ENCODE data around the gene INAVA. TPM values are rescaled to one million over a fixed set of nuclear protein-coding genes. Genes with fewer than 3 reads are reported as not detected.

INAVA gene
- total and polyA plus RNA-seq, 2 of the 13 experiments (the other 11 are each of a cell fraction or from before 2014, with no cell fraction given), result 6.0 to 13.5 TPM

GRCh38 chr1:200899451-200899915 lies 4.8 kb downstream of the INAVA start (continued):
- TF ChIP-seq, protein P1, sequence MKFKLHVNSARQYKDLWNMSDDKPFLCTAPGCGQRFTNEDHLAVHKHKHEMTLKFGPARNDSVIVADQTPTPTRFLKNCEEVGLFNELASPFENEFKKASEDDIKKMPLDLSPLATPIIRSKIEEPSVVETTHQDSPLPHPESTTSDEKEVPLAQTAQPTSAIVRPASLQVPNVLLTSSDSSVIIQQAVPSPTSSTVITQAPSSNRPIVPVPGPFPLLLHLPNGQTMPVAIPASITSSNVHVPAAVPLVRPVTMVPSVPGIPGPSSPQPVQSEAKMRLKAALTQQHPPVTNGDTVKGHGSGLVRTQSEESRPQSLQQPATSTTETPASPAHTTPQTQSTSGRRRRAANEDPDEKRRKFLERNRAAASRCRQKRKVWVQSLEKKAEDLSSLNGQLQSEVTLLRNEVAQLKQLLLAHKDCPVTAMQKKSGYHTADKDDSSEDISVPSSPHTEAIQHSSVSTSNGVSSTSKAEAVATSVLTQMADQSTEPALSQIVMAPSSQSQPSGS (CRISPR knock-in tag; IDR thresholded peaks at IDR 0.05), result no peak
- TF ChIP-seq SALL2 (CRISPR knock-in tag; IDR thresholded peaks at IDR 0.05) (no peak), ZNF790 (CRISPR knock-in tag; IDR thresholded peaks at IDR 0.05; ENCODE audit: borderline replicate concordance) (no peak), ETS1 (CRISPR knock-in tag; IDR thresholded peaks at IDR 0.05) (no peak), DNMT1 (CRISPR knock-in tag; IDR thresholded peaks at IDR 0.05) (no peak), ZNF543 (CRISPR knock-in tag; IDR thresholded peaks at IDR 0.05) (no peak), ZNF75D (CRISPR knock-in tag; IDR thresholded peaks at IDR 0.05; ENCODE audit: borderline replicate concordance) (no peak), XRCC5 (optimal IDR thresholded peaks at IDR 0.05; ENCODE audit: low read length) (no peak), ZMYM3 (CRISPR knock-in tag; IDR thresholded peaks at IDR 0.05) (peak; percentile 47; the same call in 1 of the 2 replicates), ZNF83 (CRISPR knock-in tag; IDR thresholded peaks at IDR 0.05; ENCODE audit: borderline replicate concordance) (no peak), CENPBD1 (CRISPR knock-in tag; IDR thresholded peaks at IDR 0.05; ENCODE audit: borderline replicate concordance, low read depth) (no peak), IRX3 (CRISPR knock-in tag; IDR thresholded peaks at IDR 0.05; ENCODE audit: borderline replicate concordance, low read depth) (no peak), RNF2 (conservative IDR thresholded peaks at IDR 0.05; ENCODE audit: low read depth) (no peak), ZNF343 (CRISPR knock-in tag; IDR thresholded peaks at IDR 0.05) (peak; percentile 99), TBL1XR1 (IDR thresholded peaks at IDR 0.05; ENCODE audit: borderline replicate concordance, low read length, partially characterized antibody) (no peak), TERF1 (CRISPR knock-in tag; IDR thresholded peaks at IDR 0.05) (no peak), GATAD1 (CRISPR knock-in tag; IDR thresholded peaks at IDR 0.05) (no peak), TP53 (CRISPR knock-in tag; conservative IDR thresholded peaks at IDR 0.05) (no peak), ADNP (CRISPR knock-in tag; IDR thresholded peaks at IDR 0.05) (0 out of 2 replicates have a peak, but pooled peaks have one; percentile 30), ZNF263 (CRISPR knock-in tag; IDR thresholded peaks at IDR 0.05) (peak; percentile 52; the same call in 1 of the 2 replicates), ZNF687 (CRISPR knock-in tag; IDR thresholded peaks at IDR 0.05) (peak; percentile 90)
- TF ChIP-seq, protein P2, sequence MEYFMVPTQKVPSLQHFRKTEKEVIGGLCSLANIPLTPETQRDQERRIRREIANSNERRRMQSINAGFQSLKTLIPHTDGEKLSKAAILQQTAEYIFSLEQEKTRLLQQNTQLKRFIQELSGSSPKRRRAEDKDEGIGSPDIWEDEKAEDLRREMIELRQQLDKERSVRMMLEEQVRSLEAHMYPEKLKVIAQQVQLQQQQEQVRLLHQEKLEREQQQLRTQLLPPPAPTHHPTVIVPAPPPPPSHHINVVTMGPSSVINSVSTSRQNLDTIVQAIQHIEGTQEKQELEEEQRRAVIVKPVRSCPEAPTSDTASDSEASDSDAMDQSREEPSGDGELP (IDR thresholded peaks at IDR 0.05; ENCODE audit: borderline replicate concordance, low read depth), result no peak
